Lung (tissue), 12 donors: ENCODE results near the gene LGALS16. TPM values are rescaled to one million over a fixed set of nuclear protein-coding genes. Genes with fewer than 3 reads are reported as not detected.

Experiments
- ATAC-seq: fragments of 200-7000 bp; cut with Tn5 transposase; one replicate; pipeline ENCODE4 v1.9.1; 2020; ENCODE audit warnings: moderate number of reproducible peaks; ENCODE audit not compliant: insufficient read depth, low FRiP score
- DNase-seq, 3 donors: peaks; one replicate each; pipeline ENCODE4 v3.0.0-alpha.2; 2013 to 2017
- H3K27ac ChIP-seq, 2 donors: one replicate each; pipeline ENCODE4 v1.5.1; 2013; ENCODE audit warnings: mild to moderate bottlenecking in 2 of 2, moderate library complexity in 2 of 2, control low read depth in 1 of 2, inconsistent platforms in 1 of 2, low read depth in 1 of 2, low read length in 1 of 2
- H3K27me3 ChIP-seq, 3 donors: one replicate each; pipeline ENCODE4 v1.5.1; 2013; ENCODE audit warnings: low read length in 2 of 3; ENCODE audit not compliant: control insufficient read depth in 3 of 3, insufficient read depth in 3 of 3
- H3K36me3 ChIP-seq, 4 donors: one replicate each; pipeline ENCODE4 v1.5.1; 2013; ENCODE audit warnings: low read length in 4 of 4, mild to moderate bottlenecking in 1 of 4, moderate library complexity in 1 of 4; ENCODE audit not compliant: control insufficient read depth in 4 of 4, insufficient read depth in 4 of 4
- H3K4me1 ChIP-seq, 5 donors: one replicate each; pipeline ENCODE4 v1.5.1; 2013; ENCODE audit warnings: low read length in 5 of 5, mild to moderate bottlenecking in 2 of 5, moderate library complexity in 1 of 5; ENCODE audit not compliant: control insufficient read depth in 5 of 5, insufficient read depth in 5 of 5
- H3K4me3 ChIP-seq: one replicate; pipeline ENCODE4 v1.5.1; 2013; ENCODE audit warnings: mild to moderate bottlenecking, control low read depth, moderate library complexity
- H3K9ac ChIP-seq, 2 donors: one replicate each; pipeline ENCODE4 v1.5.1; 2013; ENCODE audit warnings: low read length in 2 of 2, control low read depth in 1 of 2; ENCODE audit not compliant: insufficient read depth in 1 of 2
- H3K9me3 ChIP-seq, 4 donors: one replicate each; pipeline ENCODE4 v1.5.1; 2013; ENCODE audit warnings: low read length in 3 of 4, mild to moderate bottlenecking in 1 of 4, moderate library complexity in 1 of 4; ENCODE audit not compliant: control insufficient read depth in 4 of 4, insufficient read depth in 3 of 4
- WGBS, 2 donors: extraction: QIAGEN DNeasy Blood & Tissue Kit; methylation state at CpG; one replicate each; pipeline ENCODE4 v1.1.7; 2013; 5-methylcytosine and 5-hydroxymethylcytosine counted together
- polyA plus RNA-seq, 2 donors: library from polyadenylated mRNA; stranded (reverse); fragments of 200-250 nt; gene quantifications; one replicate each; pipeline ENCODE4 v1.2.1, GENCODE V29; 2013
- total RNA-seq, 2 donors: library from RNA; depleted of rRNA in 1 of 2; stranded (reverse); fragments of >200 nt in 1 of 2; gene quantifications; one replicate each; pipeline ENCODE4 v1.2.1, GENCODE V29; 2014 to 2021
- TF ChIP-seq, protein P1 (sequence below): IDR thresholded peaks from 2 replicates; pipeline ENCODE4 v1.5.1; 2012; ENCODE audit warnings: mild to moderate bottlenecking; ENCODE audit errors: control extremely low read depth, extremely low read depth
- donor health status: control.
- donor health status: control.
- donor health status: Bipolar disorder and iron deficiency.
- donor health status: healthy.
- donor health status: DM: yes; HTN: yes; CAD: no.

LGALS16 gene
- total and polyA plus RNA-seq, 4 donors = not detected

DNA sequence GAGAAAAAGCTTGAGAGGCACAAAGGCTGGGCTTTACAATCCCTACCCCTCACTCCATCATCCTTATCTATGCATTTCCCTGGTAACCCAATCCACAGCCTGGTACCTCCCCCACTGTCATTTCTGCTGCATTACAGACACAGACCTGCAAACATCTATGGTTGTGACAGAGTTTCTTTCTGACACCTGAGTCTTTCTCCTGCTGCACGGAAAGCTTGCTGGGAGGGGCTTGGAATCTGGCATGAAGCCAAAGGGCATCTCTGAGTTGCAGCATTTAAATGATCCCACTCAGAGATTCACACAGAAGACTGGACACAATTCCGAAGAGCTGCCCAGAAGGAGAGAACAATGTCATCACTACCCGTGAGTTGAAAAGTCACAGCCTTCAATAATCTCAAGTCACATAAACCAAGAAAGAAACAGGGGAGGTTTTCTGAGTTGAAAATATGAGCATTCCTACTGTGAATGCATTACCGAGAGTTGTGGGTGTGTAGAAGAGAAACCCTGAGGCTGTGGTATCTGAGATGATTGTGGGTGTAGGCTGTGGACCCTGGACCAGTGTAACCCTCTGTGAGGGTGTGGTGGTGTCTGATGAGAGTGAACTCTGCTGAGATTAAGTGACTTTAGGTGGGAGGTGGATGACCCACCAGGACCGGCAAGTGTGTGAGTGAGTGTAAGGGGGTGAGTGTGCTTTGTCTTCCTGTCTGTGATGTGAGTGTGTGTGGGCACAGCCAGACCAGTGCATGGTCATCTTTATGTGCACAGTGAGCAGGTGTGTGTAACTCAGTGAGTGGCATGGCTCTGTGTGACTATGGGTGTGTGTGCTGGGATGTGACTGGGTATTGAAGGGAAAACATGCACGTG, 48.7 kb downstream of the LGALS16 start, which contains the start of gene LGALS14:
TSS of gene LGALS14 (plus strand) at position 301 of the 864 bp plus-strand sequence. CDS start at position 349, 48 bp downstream.
- no peak within 1 kb of the TSS for H3K27ac ChIP-seq
- TF ChIP-seq, protein P1, sequence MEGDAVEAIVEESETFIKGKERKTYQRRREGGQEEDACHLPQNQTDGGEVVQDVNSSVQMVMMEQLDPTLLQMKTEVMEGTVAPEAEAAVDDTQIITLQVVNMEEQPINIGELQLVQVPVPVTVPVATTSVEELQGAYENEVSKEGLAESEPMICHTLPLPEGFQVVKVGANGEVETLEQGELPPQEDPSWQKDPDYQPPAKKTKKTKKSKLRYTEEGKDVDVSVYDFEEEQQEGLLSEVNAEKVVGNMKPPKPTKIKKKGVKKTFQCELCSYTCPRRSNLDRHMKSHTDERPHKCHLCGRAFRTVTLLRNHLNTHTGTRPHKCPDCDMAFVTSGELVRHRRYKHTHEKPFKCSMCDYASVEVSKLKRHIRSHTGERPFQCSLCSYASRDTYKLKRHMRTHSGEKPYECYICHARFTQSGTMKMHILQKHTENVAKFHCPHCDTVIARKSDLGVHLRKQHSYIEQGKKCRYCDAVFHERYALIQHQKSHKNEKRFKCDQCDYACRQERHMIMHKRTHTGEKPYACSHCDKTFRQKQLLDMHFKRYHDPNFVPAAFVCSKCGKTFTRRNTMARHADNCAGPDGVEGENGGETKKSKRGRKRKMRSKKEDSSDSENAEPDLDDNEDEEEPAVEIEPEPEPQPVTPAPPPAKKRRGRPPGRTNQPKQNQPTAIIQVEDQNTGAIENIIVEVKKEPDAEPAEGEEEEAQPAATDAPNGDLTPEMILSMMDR = no peak
- ATAC-seq (no peak), DNase-seq (peak in 1 of 3 donors; percentile 0)
- WGBS, 2 donors = 51 to 68% methylated on average over 6 of the region's 6 CpGs
- no peaks in the 10 kb centered on the region for H3K9me3 ChIP-seq
- no peak within 1 kb of the TSS for H3K4me3 ChIP-seq
- H3K27me3 ChIP-seq = peaks cover 0 to 2% (median 0%) of the 10 kb centered on the region in 3 donors
- no peak within 1 kb of the TSS for H3K9ac ChIP-seq
- H3K36me3 ChIP-seq = no peaks in the 10 kb centered on the region
- no peaks in the 10 kb centered on the region for H3K4me1 ChIP-seq

DNA sequence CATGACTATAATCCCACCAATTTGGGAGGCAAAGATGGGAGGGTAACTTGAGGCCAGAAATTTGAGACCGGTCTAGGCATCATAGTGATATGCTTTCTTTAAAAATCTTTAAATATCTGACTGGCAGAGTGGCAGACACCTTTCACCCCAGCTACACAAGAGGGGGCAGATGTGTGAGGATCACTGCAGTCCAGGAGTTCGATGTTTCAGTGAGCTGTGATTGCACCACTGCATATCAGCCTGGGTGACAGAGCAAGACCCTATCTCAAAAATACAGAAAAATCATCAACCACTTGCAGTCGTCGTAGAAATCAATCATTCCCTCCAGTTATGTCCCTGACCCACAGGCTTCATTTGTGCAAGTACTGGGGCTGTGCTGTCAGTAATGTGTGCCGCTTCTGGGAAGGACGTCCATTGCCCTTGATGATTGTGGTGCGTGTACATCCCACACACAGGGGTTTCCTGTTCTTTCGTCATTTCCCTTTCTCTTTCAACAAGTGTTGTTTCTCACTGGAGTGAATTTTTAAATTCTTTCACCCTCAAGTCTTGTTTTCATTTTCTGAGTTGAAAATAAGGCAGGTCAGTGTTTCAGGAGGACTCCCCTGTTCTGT, 50.0 kb downstream of the LGALS16 start:
- WGBS, 2 donors = 54 to 61% methylated on average over 8 of the region's 8 CpGs
- Histone ChIP-seq H3K4me1 (no peaks in the 10 kb centered on the region), H3K9me3 (no peaks in the 10 kb centered on the region), H3K27ac (no peak overlapping the region), H3K36me3 (no peaks in the 10 kb centered on the region), H3K27me3 (peaks cover 0 to 7% (median 0%) of the 10 kb centered on the region in 3 donors), H3K9ac (no peak overlapping the region), H3K4me3 (no peak overlapping the region)
- TF ChIP-seq, protein P1 = no peak
- no peak for ATAC-seq
- no peak for DNase-seq

DNA sequence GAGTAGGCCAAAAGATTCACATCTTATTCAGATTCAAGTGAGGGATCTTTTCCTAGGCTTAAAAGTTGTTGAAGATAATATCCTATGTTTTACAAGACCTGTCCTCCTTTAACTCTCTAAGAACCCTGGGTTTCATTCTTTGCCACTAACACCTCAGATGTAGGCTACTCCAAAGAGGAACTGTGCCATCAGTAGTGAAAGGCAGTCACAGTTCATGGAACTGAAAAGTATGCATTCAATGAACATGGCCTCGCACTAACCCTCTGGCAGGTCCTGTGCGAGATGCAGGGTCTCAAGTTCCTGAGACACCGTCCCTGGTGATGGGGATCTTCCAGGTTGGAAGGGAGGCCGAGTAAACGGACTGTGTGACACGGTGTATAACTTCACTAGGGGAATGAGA, 52.9 kb downstream of the LGALS16 start:
- no peak for DNase-seq
- no peaks in the 10 kb centered on the region for H3K9me3 ChIP-seq
- WGBS, 2 donors = 83 to 88% methylated on average over 6 of the region's 6 CpGs
- H3K9ac ChIP-seq = no peak overlapping the region
- H3K4me1 ChIP-seq = no peaks in the 10 kb centered on the region
- no peak for ATAC-seq
- no peak overlapping the region for H3K4me3 ChIP-seq
- no peaks in the 10 kb centered on the region for H3K36me3 ChIP-seq
- peaks cover 0 to 7% (median 0%) of the 10 kb centered on the region in 3 donors for H3K27me3 ChIP-seq
- H3K27ac ChIP-seq = no peak overlapping the region
- TF ChIP-seq, protein P1 = no peak
